ENCODE results near the gene SMAD7.

SMAD7 gene

DNA sequence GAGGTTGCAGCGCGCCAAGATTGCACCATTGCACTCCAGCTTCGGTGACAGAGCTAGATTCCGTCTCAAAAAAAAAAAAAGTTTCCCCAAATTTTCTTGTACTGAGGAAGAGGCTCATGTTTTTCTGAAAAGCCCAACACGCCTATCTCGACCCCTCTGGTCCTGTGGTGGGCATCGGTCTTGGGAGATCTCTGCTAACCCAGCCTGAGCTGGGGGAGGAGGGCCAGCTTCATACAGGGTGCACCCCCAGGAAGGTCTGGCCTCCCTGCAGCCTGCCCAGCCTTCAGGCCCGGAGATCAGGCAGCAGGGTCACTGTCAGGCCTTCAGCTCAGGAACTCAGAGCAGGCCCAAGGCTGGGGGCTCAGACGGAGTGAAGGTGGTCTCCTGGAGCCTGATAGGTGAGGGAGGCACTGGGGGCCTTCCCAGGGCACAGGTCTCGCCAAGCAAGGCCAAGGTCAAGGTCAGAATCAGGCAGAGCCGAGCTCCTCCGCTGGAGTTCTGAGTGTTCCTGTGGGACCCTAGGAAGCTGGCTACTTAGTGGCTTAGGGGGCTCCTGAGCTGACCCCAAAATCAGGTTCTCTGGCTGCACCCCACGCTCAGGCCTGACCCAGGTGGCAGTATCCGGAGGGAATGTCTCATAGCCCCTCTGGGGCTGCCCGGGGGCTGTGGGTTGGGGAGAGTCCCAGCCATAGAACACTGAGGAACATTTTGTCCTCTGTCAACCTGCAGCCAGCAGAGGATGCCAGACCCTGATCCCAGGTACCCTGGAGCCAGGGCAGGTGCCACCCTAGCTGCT lies 37.9 kb upstream of the SMAD7 start:
- DNase-seq (ENCODE audit: low read depth, low spot score), result no peak
- no peak overlapping the region for H3K4me3 ChIP-seq (ENCODE audit: low read length)

DNA sequence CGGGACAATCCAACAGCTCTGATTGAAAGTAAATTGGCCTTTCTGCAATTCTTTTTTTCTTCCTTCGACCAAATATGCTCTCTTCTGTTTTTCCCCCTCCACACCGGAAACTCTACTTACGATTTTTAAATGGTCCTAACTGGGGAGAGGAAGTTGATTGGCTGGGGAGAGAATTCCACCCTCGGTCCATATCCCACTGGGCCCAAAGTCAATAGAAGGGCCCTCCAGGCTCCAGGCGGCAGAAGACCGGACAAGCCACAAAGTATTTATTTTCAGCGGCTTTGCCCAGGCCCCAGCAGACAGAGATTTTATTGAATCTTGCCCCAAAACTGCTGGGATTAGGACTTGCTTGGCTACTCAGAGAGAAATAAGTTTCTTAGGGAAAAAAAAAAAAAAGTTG lies 37.1 kb upstream of the SMAD7 start:
- no peak overlapping the region for H3K4me3 ChIP-seq (ENCODE audit: low read length)
- no peak for DNase-seq (ENCODE audit: low read depth, low spot score)

DNA sequence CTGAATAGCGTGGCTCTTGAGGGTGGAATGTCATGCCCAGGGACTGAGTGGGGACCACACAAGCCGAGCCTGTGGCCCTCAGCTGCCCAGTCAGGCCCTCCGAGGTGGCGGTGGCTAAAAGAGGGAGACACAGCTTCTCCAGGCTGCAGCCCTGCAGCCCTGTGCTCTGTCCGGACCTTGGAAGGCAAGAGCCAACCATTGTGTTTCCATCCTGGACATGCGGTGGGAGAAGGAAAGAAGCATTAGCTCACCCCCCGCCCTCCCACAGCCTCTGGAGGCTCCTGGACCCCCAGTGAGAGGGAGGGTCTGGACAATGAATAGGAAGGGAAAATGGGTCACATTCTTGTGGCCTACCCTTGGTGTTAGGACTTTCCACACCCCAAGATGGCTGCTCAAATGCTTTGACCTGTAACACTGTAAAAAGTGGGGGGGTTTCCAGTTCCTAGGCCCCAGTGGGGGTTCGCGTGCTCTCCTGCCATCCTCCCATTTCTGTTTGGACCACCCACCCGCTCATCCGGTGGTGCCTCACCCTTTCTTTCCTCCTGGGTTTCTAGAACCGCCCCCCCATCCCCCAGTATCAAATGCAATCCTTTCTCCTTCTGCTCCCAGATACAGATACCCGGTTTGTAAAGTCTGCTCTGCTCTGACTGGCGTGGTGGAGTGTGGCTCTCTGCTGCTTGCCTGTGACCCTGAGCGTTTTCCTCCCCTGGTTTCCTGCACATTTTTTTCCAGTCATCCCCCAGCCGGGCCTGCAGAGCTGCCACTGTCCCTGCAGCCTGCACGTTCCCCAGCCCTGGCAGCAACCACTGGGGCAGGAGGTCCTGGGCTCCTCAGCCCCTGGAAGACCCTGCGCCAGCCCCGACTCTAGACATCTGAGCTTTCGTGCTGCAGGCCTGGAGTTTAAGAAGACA lies 36.3 kb upstream of the SMAD7 start:
- no peak for DNase-seq (ENCODE audit: low read depth, low spot score)
- no peak overlapping the region for H3K4me3 ChIP-seq (ENCODE audit: low read length)

DNA sequence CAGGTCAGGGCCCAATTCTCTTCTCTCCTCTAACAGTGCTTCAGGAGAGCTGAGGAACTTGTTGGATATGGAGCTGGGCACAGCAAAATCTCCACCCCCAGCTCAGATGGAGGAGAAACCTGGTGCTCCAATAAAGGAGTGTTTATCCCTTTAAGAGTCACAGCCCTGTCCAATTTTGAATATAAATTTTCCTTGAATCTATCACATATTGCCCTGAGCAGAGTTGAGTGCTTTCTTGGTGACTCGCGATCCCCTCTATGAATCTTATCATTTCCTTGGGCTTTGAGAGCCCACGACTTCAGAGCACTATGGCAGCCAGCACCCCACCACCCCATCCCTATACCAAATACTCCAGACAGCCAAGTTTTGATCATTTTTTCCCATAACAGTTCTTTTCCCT lies 34.4 kb upstream of the SMAD7 start:
- H3K4me3 ChIP-seq (ENCODE audit: low read length), result no peak overlapping the region
- DNase-seq (ENCODE audit: low read depth, low spot score), result no peak

- DNase-seq (ENCODE audit: low read depth, low spot score), result peak; percentile 50
- no peak overlapping the region for H3K4me3 ChIP-seq (ENCODE audit: low read length)
Observed at GRCh38 chr18:48983793-48984437, 33.1 kb upstream of the SMAD7 start.

DNA sequence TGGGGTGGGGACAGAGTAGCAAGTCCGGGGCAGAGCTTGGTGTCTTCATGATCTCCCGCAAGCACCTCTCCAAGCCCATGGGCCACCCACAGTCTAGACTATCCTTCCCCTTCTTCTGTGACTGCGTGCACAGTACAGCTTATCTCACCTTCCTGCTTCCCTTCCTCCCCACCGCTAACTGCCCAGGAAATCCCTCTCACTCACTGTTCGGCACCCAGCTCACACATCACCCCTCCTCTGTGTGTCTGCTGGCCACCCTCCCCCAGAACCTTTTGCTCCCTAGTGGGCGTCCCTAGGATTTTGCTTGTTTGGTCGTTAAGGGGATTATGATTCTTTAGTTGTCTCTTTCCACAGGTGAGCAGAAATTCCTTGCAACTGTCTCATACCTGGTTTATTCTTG lies 31.5 kb upstream of the SMAD7 start:
- DNase-seq (ENCODE audit: low read depth, low spot score), result peak; percentile 32
- no peak overlapping the region for H3K4me3 ChIP-seq (ENCODE audit: low read length)

DNA sequence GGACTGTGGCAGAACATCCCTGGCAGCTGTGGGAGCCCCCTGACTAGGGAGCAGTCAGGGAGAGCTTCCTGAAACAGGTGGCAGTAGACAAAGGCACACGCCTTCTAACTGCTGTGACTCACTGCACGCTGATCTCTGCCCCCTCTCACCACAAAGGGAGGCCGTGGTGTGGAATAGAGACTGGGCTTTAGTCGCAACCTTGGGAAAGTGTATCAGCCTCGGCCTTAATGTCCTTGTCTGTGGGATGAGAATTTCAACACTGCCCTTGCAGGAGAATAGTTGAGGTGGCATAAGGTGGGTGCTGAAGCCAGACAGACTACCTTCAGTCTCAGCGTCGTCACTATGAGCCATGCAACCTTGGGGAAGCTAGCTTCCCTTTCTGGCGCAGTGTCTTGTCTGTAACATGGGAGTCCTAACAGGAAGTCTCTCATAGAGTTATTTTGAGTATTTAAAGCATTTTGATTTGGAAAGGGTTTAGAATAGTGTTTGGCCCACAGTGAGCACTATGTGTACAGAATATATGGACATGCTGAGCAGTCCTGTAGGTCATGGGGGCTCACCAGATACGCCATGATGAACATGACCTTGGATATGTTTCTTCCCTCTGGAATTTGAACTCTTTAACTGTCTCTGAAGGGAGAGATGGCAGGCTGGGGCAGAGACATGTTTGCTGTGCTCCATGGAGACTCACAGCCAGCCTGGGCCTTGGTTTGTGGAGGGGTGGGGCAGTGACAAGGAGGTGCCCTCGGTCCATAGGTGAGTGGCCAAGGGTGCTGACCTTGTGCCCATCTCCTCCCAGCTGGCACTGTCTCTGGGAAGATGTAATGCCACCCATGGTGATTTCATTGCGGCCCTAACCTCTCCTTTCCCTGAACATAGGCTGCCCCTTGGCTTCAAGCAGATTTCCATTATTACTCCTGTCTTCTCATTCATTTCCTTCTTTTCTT lies 29.5 kb upstream of the SMAD7 start:
- DNase-seq (ENCODE audit: low read depth, low spot score), result no peak
- no peak overlapping the region for H3K4me3 ChIP-seq (ENCODE audit: low read length)

DNA sequence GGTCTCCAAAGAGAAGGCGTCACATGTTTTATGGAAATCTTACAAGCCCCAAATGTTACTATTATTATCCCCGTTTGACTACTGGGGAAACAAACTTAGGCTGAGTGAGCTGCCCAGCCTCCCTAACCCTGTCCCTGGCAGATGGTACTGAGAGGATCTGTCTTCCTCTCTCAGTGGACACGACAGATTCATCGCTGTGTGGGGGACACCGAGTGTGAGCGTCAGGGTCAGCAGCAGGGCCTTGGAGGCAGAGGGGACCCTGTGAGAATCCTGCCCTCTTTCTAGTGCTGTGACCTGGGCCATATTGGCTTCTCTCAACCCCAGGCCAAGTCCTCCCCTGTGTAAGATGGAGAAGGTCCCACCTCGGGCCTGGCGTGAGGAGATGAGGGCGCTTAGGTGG lies 27.1 kb upstream of the SMAD7 start:
- DNase-seq (ENCODE audit: low read depth, low spot score), result no peak
- H3K4me3 ChIP-seq (ENCODE audit: low read length), result no peak overlapping the region

- DNase-seq (ENCODE audit: low read depth, low spot score), result no peak
- H3K4me3 ChIP-seq (ENCODE audit: low read length), result peak overlapping the region; percentile 61
Observed at GRCh38 chr18:48975817-48976649, 25.3 kb upstream of the SMAD7 start.

- no peak for DNase-seq (ENCODE audit: low read depth, low spot score)
Observed at GRCh38 chr18:48975120-48975816, 24.5 kb upstream of the SMAD7 start.

DNA sequence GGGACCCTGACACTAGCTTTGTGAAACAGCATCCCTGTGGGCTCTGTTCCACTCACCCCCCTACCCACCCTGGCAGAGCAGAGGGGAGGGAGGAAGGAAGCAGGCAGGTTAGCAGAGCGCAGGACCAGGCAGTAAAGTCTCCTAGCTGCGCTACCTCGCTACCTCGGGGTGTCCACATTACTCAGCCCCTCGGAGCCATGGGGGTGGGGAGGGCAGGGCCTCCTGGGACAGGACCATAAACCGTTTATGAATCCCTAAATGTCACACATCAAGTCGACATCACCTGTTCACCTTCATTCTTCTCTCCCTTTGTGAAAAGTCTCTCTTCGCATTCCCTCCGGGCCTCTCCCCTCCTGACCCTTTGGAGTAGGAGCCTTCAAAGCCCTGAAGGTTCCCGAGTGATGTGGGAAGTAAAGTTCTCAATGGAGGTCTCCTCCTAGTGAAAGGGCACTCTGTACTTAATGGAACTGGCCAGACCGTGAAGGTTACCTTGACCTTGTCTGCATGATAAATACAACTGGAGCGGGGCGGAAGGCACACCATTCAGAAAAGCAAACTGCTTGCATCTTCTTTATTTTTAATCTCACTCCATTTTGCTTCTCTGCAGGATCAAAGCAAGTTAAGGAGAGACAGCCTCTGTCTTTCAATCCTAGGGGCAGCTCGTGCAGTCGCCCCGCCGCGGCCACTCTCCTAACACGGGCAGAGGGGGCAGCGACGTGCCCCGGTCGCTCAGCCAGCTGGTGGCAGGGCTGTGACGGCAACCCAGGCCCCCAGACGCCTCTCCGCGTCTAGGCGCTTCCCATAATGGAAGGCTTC lies 23.7 kb upstream of the SMAD7 start:
- no peak overlapping the region for H3K4me3 ChIP-seq (ENCODE audit: low read length)
- DNase-seq (ENCODE audit: low read depth, low spot score), result no peak

More at GRCh38 chr18:48975120-48975816, 24.5 kb upstream of the SMAD7 start:
- H3K4me3 ChIP-seq (ENCODE audit: low read length), result peak overlapping the region; percentile 61

DNA sequence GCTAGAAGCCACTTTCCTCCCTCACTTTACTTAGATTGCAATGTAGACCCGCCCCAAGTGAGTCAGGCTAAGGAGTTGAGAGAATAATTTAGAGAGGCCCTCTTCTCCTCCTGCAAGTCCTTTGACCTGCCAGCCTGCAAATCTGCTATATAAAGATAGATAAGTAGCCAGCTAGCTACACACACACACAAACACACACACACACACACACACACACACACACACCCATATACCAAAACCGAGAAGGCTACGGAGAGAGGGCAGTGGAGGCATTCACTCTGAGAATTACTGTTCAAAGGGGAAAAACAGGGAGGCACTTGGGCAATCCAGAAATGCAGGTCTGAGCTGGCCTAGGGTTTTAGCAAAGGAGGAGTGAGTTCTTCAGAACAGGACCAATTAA lies 23.0 kb upstream of the SMAD7 start:
- H3K4me3 ChIP-seq (ENCODE audit: low read length), result no peak overlapping the region
- no peak for DNase-seq (ENCODE audit: low read depth, low spot score)

DNA sequence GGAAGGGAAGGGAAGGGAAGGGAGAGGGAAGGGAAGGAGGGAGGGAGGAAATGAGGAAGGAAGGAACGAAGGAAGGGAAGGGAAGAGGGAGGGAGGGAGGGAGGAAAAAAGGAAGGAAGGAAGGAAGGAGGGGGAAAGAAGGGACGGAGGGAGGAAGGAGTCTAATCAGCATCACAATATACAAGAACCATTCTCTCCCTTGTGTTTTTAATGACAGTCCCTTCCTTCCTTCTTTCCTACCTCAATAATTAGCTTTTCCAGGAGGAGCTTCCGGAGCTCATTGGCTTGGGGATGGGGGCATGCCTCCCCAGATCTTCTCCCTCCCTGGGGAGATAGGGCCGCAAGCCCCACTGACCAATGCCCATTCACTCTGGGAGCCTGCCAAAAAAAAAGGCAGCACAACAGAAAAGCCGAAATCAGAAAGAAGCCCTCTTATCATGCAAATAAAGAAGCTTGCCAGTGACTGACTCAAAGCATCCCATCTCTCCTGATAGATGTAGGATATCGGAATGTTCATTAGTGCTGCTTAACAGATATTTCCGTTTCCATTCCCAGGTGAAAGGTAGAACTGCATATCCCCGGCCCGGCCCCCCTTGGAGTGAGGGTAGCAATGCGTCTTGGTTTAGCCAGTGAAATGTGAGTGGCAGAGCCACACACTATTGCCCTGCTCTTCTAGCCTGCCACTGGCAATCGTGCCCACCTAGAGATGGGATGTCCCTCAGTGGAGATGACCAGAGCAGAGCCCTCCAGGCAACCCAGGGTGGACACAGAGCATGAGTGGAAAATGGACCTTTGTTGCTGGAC lies 17.8 kb upstream of the SMAD7 start:
- no peak for DNase-seq (ENCODE audit: low read depth, low spot score)
- H3K4me3 ChIP-seq (ENCODE audit: low read length), result no peak overlapping the region

- no peak for DNase-seq (ENCODE audit: low read depth, low spot score)
Observed at GRCh38 chr18:48967545-48967944, 16.8 kb upstream of the SMAD7 start.

GRCh38 chr18:48966523-48966922 lies 15.8 kb upstream of the SMAD7 start:
- no peak overlapping the region for H3K4me3 ChIP-seq (ENCODE audit: low read length)
- no peak for DNase-seq (ENCODE audit: low read depth, low spot score)

More at GRCh38 chr18:48967545-48967944, 16.8 kb upstream of the SMAD7 start:
- H3K4me3 ChIP-seq (ENCODE audit: low read length), result no peak overlapping the region

Measured in Jurkat, Clone E6-1 (cell line).